Loucy (cell line): ENCODE results near the gene APBA1.

Experiments used
- EZH2phosphoT487 ChIP-seq: fragments of 200-600 bp; IDR thresholded peaks from 2 replicates; pipeline ENCODE4 v1.6.1; 2018; ENCODE audit warnings: antibody characterized with exemption, mild to moderate bottlenecking, moderate library complexity, borderline replicate concordance
- TF ChIP-seq, protein P1 (sequence below): fragments of 200-600 bp; sonication (generic); conservative IDR thresholded peaks from 2 replicates; pipeline ENCODE4 v1.5.1; 2014; ENCODE audit warnings: mild to moderate bottlenecking, antibody characterized with exemption, low read length

DNA sequence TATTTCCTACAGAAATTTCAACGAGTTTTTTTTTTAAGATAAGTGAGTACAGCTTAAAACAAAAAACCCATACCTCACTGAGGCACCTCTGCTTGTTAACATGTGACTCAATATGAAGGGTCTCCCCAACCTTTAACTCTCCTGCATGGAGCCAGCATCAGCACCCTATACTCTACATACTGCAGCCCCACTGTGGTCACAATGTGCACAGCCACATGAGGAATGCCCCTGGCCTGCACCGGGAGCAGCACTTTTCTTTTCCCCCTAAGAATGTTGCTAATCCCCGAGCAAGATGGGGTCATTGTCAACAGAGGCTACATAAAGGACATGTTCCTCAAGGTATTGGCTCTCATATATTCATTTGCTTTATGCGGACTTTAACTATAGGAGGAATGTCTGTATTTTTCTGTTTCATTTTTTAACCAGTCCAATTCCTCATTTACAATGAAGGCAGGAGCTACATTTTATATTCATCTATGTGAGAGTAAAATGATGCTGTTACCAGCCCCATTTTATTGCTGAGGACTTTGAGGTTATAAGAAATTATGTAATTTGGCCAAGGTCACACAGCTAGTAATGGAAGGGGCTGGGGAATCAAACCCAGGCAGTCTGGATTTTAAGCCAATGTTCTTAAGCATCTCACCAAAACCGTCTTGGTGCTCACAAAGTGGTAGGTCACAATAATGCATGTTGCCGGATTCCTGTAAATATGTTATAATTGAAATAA, 93.0 kb downstream of the APBA1 start:
- TF ChIP-seq, protein P1, sequence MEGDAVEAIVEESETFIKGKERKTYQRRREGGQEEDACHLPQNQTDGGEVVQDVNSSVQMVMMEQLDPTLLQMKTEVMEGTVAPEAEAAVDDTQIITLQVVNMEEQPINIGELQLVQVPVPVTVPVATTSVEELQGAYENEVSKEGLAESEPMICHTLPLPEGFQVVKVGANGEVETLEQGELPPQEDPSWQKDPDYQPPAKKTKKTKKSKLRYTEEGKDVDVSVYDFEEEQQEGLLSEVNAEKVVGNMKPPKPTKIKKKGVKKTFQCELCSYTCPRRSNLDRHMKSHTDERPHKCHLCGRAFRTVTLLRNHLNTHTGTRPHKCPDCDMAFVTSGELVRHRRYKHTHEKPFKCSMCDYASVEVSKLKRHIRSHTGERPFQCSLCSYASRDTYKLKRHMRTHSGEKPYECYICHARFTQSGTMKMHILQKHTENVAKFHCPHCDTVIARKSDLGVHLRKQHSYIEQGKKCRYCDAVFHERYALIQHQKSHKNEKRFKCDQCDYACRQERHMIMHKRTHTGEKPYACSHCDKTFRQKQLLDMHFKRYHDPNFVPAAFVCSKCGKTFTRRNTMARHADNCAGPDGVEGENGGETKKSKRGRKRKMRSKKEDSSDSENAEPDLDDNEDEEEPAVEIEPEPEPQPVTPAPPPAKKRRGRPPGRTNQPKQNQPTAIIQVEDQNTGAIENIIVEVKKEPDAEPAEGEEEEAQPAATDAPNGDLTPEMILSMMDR, result no peak
- no peak for TF ChIP-seq EZH2phosphoT487
